GM12874 (cell line): Measurements from ENCODE around the gene RRAS.

Experiments
- TF ChIP-seq, protein P1 (sequence below): IDR thresholded peaks from 2 replicates; pipeline ENCODE4 v1.5.1; 2011; ENCODE audit warnings: low read depth, mild to moderate bottlenecking, control low read depth, low read length, moderate library complexity; ENCODE audit not compliant: insufficient read depth

RRAS gene

GRCh38 chr19:49637821-49638738 is 1.9 kb downstream of the RRAS start:
- TF ChIP-seq, protein P1, sequence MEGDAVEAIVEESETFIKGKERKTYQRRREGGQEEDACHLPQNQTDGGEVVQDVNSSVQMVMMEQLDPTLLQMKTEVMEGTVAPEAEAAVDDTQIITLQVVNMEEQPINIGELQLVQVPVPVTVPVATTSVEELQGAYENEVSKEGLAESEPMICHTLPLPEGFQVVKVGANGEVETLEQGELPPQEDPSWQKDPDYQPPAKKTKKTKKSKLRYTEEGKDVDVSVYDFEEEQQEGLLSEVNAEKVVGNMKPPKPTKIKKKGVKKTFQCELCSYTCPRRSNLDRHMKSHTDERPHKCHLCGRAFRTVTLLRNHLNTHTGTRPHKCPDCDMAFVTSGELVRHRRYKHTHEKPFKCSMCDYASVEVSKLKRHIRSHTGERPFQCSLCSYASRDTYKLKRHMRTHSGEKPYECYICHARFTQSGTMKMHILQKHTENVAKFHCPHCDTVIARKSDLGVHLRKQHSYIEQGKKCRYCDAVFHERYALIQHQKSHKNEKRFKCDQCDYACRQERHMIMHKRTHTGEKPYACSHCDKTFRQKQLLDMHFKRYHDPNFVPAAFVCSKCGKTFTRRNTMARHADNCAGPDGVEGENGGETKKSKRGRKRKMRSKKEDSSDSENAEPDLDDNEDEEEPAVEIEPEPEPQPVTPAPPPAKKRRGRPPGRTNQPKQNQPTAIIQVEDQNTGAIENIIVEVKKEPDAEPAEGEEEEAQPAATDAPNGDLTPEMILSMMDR = no peak

DNA sequence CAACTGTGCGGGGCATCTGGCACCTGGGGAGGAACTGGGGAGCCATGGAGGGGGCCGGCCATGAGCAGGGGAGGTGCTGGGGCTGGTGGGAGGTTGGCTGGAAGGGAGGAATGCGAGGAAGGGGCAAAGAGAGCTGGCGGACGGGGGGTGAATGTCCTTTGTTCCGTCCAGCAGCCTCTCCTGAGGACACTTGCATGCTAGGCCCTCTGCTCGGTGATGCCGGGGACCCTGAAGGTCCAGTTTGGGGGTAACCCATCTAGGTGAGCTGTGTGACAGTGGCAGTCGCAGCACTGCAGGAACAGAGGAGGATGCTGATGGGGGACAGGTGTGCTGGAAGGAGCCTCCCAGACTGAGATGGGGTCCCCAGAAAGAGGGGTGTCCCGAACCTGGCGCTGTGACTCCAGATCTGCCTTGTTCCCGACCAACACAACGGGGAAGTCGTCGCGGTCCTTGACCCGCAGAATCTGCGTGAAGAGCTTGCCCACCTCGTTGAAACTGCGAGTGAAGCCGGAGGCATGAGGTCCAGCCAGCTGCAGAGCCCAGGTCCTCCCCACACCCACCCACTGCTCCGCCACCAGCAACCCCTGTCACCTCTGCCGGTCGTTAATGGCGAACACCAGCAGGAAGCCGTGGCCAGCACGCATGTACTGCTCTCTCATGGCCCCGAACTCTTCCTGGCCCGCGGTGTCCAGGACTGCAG is 3.6 kb downstream of the RRAS start:
- TF ChIP-seq, protein P1 = no peak

DNA sequence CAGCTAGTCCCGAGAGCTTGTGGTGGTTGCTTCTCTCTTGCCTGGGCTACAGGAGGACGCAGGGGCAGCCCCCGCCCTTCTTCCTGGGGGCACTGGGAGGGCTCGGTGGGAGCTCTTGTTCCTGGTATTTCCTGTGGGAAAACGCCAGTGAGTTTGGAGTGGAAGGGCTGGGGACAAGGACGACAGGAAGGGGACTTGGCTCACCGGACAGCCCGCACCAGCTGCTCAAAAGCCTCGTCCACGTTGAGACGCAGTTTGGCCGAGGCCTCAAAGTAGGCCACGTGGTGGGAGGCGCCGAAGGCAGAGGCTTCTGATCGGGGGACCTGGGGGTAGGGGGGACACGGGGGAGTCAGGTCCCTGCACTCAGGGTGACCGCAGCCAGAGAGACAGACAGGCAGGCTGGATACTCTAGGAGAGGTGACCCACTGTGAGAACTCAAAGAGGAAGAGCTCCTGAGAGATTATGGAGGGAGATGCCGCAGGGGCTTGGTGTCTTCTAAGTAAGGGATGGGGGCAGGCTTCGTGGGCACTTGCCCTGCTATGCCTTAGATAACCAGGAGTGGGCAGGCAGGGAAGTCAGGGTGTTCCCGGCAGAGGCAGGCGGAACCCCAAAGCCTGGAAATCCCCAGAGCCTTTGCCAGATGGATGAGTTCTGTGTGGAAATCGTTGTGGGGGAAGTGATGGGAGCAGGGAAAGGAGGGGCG is 4.3 kb downstream of the RRAS start:
- TF ChIP-seq, protein P1 = no peak

- TF ChIP-seq, protein P1 = no peak
These were observed 7.4 kb downstream of the RRAS start for GRCh38 chr19:49632576-49632975.

DNA sequence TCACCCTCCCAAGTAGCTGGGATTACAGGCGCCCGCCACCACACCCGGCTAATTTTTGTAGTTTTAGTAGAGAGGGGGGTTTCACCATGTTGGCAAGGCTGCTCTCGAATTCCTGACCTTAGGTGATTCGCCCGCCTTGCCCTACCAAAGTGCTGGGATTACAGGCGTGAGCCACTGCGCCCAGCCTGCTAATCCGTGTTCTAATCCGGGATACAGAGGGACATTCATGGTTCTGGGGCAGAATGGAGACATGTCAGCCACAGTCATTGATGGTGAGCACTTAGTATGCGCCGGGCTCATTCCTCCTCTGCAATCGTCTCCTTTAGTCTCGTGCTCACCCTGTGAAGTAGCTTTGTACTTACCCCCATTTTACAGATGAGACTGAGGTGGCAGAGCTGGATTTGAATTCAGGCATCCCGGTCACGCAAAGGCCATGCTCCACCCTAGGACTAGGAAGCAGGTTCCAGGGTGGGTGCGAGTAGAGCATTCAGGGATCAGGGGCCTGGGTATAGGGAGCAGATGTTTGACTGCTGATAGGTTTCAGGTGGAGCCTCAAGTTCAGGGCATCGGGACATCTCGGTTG is 8.2 kb downstream of the RRAS start:
- TF ChIP-seq, protein P1 = no peak

DNA sequence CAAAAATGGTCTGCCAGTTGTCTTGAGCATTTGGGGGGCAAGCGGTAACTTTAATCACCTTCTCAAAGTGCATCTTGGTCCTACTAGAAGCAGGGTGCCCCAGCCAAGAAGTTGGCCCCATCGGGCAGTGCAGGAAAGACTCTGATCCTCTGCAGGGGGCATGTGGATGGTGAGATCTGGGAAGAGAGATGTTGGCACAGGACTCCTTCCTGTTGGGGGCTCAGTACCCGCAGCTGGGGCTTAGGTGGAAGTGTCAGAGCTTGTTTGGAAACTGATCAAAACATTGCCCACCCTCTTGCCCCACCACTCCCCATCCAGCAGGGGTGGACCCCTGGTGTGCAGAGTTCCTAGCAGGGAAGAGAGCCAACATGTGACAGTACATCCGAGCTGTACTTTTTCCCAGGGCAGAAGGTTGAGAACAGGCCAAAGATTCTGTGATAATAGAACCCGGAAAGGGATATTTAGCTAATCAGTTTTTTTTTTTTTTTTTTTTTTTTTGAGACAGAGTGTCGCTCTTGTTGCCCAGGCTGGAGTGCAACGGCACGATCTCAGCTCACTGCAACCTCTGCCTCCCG is 8.8 kb downstream of the RRAS start:
- TF ChIP-seq, protein P1 = no peak

DNA sequence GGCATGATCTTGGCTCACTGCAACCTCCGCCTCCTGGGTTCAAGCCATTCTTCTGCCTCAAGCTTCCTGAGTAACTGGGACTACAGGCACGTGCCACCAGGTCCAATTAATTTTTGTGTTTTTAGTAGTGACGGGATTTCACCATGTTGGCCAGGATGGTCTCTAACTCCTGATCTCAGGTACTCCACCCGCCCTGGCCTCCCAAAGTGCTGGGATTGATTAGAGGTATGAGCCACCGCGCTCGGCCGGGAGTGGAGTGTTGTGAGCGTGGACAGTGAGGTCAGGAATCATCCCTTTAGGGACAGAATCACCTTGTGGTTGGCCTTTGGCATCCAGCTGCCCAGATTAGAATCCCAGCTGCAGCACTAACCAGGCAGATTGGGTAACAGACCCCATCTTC is 10.3 kb downstream of the RRAS start:
- TF ChIP-seq, protein P1 = no peak
